CD14-positive monocyte (primary cell): ENCODE measurements around the gene SDC4. TPM values are rescaled to one million over a fixed set of nuclear protein-coding genes. Genes with fewer than 3 reads are reported as not detected.
A peak's percentile ranks its signal among the peaks of the same experiment; 100 is the strongest.

ENCODE experiments used
- DNase-seq, 3 donors: peaks; one replicate each; pipeline ENCODE4 v3.0.0-alpha.2; 2011 to 2022
- H2AFZ ChIP-seq: 2 replicates; pipeline ENCODE4 v1.6.0; 2012; ENCODE audit warnings: mild to moderate bottlenecking, low read depth, low read length, inconsistent platforms; ENCODE audit not compliant: insufficient read depth, poor library complexity, severe bottlenecking
- H3K27ac ChIP-seq, 2 donors: 1 replicate in 1 of 2; 2 replicates in 1 of 2; pipeline ENCODE4 v1.5.1; 2012 to 2013; ENCODE audit warnings: low read length in 2 of 2, control low read depth in 1 of 2, inconsistent platforms in 1 of 2, low read depth in 1 of 2, mild to moderate bottlenecking in 1 of 2
- H3K27me3 ChIP-seq, 2 donors: one replicate each; pipeline versions ENCODE4 v1.6.0 to v1.6.1; 2011 to 2013; ENCODE audit warnings: low read length in 2 of 2; ENCODE audit not compliant: control insufficient read depth in 2 of 2, insufficient read depth in 2 of 2
- H3K36me3 ChIP-seq, 2 donors: replicated peaks in 1 of 2; 1 replicate in 1 of 2; 2 replicates in 1 of 2; pipeline versions ENCODE4 v1.5.1 to v1.6.1; 2012 to 2013; ENCODE audit warnings: low read length in 2 of 2, control low read depth in 1 of 2, inconsistent platforms in 1 of 2, mild to moderate bottlenecking in 1 of 2; ENCODE audit not compliant: insufficient read depth in 2 of 2, control insufficient read depth in 1 of 2
- H3K4me1 ChIP-seq, 2 donors: 1 replicate in 1 of 2; 2 replicates in 1 of 2; pipeline versions ENCODE4 v1.5.1 to v1.6.1; 2012 to 2013; ENCODE audit warnings: low read length in 2 of 2, control low read depth in 1 of 2, inconsistent platforms in 1 of 2, mild to moderate bottlenecking in 1 of 2, moderate library complexity in 1 of 2; ENCODE audit not compliant: insufficient read depth in 2 of 2, control insufficient read depth in 1 of 2
- H3K4me2 ChIP-seq: replicated peaks from 2 replicates; pipeline ENCODE3; 2012; ENCODE audit warnings: low read length, moderate library complexity, mild to moderate bottlenecking; ENCODE audit not compliant: poor library complexity, severe bottlenecking; ENCODE audit errors: extremely low read depth
- H3K4me3 ChIP-seq, 3 experiments: fragments of 200-600 bp in 1 of 3; sonication (generic) in 1 of 3; replicated peaks in 1 of 3; 1 replicate in 2 of 3; 2 replicates in 1 of 3; pipeline ENCODE4 v1.5.1; 2011 to 2013; ENCODE audit warnings: low read length in 3 of 3, mild to moderate bottlenecking in 3 of 3, control low read depth in 2 of 3, low read depth in 2 of 3, inconsistent platforms in 1 of 3, moderate library complexity in 1 of 3
- H3K79me2 ChIP-seq: 2 replicates; pipeline ENCODE4 v1.6.0; 2012; ENCODE audit warnings: mild to moderate bottlenecking, control low read depth, inconsistent platforms, low read length, moderate library complexity; ENCODE audit not compliant: insufficient read depth
- H3K9ac ChIP-seq: 2 replicates; pipeline ENCODE4 v1.6.0; 2017; ENCODE audit warnings: low read length, mild to moderate bottlenecking; ENCODE audit not compliant: insufficient read depth, poor library complexity, severe bottlenecking
- H3K9me3 ChIP-seq, 2 donors: replicated peaks in 1 of 2; 1 replicate in 1 of 2; 2 replicates in 1 of 2; pipeline versions ENCODE4 v1.5.1 to v1.6.1; 2012 to 2013; ENCODE audit warnings: low read length in 2 of 2, control low read depth in 1 of 2; ENCODE audit not compliant: control insufficient read depth in 1 of 2, insufficient read depth in 1 of 2
- H4K20me1 ChIP-seq: 2 replicates; pipeline ENCODE4 v1.6.0; 2012; ENCODE audit warnings: mild to moderate bottlenecking, low read length, control low read depth, moderate library complexity; ENCODE audit not compliant: insufficient read depth
- H3K27ac Mint-ChIP-seq, 7 donors: one replicate each; pipeline ENCODE4 v1.8.0; 2020; ENCODE audit warnings: mild to moderate bottlenecking in 7 of 7, mixed read lengths in 7 of 7, moderate library complexity in 6 of 7, inconsistent platforms in 2 of 7
- H3K27me3 Mint-ChIP-seq, 3 donors: one replicate each; pipeline ENCODE4 v1.8.0; 2021 to 2022; ENCODE audit warnings: low read depth in 3 of 3, mild to moderate bottlenecking in 3 of 3, mixed read lengths in 3 of 3, moderate library complexity in 3 of 3, inconsistent platforms in 1 of 3
- H3K36me3 Mint-ChIP-seq, 2 donors: one replicate each; pipeline ENCODE4 v1.8.0; 2020; ENCODE audit warnings: mixed read lengths in 2 of 2, inconsistent platforms in 1 of 2, mild to moderate bottlenecking in 1 of 2
- H3K4me1 Mint-ChIP-seq: one replicate; pipeline ENCODE4 v1.8.0; 2020; ENCODE audit warnings: mild to moderate bottlenecking, mixed read lengths
- H3K4me3 Mint-ChIP-seq, 2 donors: one replicate each; pipeline ENCODE4 v1.8.0; 2020; ENCODE audit warnings: mild to moderate bottlenecking in 2 of 2, mixed read lengths in 2 of 2, moderate library complexity in 1 of 2
- H3K9me3 Mint-ChIP-seq, 7 donors: one replicate each; pipeline ENCODE4 v1.8.0; 2020 to 2022; ENCODE audit warnings: mixed read lengths in 7 of 7, mild to moderate bottlenecking in 6 of 7, moderate library complexity in 6 of 7, inconsistent platforms in 2 of 7
- WGBS: methylation state at CpG from one replicate; pipeline ENCODE4 v1.1.5; 2013; ENCODE audit warnings: missing lambda C conversion rate; ENCODE audit not compliant: insufficient coverage; 5-methylcytosine and 5-hydroxymethylcytosine counted together
- intact Hi-C, 2 donors: fragments of 100-400 bp; cut with micrococcal nuclease; formaldehyde crosslinking; loops; one replicate each; pipeline versions ENCODE4 v1.15.0 to v1.15.1; 2023
- polyA plus RNA-seq, 3 donors: library from polyadenylated mRNA; depleted of rRNA in 1 of 3; unstranded in 2 of 3; stranded (reverse) in 1 of 3; fragments of 300-500 nt in 2 of 3; fragments of >200 nt in 1 of 3; fragmentation: Illumina TruSeq in 2 of 3; gene quantifications; 1 replicate in 2 of 3; 2 replicates in 1 of 3; pipeline ENCODE4 v1.2.3, GENCODE V29; 2012 to 2021
- TF ChIP-seq, protein P1 (sequence below): fragments of 200-600 bp; IDR thresholded peaks from one replicate; pipeline ENCODE4 v1.8.0; 2022; ENCODE audit warnings: antibody characterized with exemption, mild to moderate bottlenecking

Gene SDC4
- polyA plus RNA-seq, 3 donors, result 1.6 to 5.1 (median 1.9) TPM

DNA sequence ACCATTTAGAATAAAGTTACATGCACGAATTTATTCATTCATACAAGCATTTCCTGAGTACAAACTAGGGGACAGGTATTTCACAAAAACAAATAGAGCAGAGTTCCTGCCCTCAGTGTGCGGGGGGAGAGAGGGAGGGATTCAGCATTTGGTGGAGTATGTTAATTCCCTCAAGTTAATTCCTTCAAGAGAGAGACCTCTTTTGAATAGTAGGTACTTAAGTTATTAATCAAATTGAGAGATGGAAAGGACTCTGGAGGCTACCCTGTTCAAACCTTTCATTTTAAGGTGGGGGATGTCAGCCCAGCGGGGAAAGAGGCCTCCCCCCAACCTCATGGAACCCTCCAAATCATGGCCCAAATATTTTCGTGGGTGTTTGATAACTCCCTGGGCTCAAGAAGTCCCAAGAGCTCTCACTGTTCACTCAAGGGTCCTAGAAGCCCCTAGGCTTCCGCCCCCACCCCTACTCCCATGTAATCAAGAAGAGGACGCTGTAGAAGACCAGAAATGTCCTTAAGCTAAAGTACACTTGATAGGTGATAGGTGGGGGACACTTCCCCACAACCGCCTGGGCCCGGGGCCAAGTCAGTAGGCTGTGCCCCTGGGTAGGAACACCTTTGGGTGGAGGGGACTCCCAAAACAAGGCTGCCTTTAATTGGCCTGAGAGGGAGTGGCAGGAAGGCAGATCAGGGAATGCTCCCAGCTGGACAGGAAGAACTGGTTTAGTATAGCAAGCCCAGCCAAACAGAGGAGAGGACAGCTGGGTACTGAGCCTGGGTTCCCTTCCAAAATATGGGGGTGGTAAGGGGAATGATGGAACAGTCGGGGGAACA is 2.9 kb downstream of the SDC4 start:
- peaks cover 50% of the 10 kb centered on the region for H3K4me1 Mint-ChIP-seq

DNA sequence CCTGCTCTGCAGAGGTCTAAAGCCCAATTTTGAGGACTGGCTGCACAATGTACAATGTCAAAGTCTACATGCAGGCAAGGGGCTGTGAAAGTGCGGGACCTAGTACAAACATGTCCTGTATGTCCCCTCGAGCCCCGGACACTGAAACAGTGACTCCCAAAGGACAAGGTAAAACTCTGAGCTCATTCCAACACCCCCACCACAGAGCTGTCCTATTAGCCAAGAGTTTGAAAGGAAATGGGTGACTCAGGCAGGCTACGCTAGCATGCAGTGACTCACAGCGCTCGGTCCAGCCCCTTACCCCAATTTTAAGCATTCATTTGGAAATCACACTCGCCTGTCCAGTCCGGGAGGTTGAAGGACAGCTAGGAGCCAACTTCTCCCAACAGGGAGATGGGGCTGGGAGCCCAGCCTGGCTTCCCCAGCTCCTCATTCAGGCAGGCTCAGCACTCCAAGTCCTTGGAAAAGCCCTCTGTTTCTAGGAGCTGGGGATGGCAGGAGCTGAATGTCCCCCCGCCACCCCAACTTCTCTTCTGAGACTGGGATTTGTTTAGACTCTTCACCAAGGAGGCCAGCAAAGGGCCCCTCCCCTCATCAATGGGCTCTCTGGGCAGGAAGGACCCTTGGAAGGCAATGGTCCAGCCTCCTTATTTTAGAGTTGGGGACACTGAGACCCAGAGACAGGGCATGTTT is 3.9 kb downstream of the SDC4 start:
- H3K27ac Mint-ChIP-seq, result peak overlapping the region; percentile 57 to 90 (median 80)

More for the DNA sequence above, 2.9 kb downstream of the SDC4 start:
- Mint-ChIP-seq H3K27ac (peak overlapping the region in 5 of 7 donors; percentile 17 to 81 (median 33)), H3K27me3 (peaks cover 10 to 26% (median 16%) of the 10 kb centered on the region in 3 donors), H3K36me3 (peaks cover under 1 to 13% of the 10 kb centered on the region in 2 donors), H3K4me3 (peak overlapping the region in 1 of 2 donors; percentile 46), H3K9me3 (peaks cover 0 to 3% (median 0%) of the 10 kb centered on the region in 7 donors)
- no peak for DNase-seq
- no peak overlapping the region for H3K9ac ChIP-seq
- intact Hi-C loops, result no loop called here
- H2AFZ ChIP-seq, result no peak overlapping the region
- H3K36me3 ChIP-seq, result no peaks in the 10 kb centered on the region
- 71% methylated on average over 2 of the region's 9 CpGs for WGBS
- TF ChIP-seq, protein P1, sequence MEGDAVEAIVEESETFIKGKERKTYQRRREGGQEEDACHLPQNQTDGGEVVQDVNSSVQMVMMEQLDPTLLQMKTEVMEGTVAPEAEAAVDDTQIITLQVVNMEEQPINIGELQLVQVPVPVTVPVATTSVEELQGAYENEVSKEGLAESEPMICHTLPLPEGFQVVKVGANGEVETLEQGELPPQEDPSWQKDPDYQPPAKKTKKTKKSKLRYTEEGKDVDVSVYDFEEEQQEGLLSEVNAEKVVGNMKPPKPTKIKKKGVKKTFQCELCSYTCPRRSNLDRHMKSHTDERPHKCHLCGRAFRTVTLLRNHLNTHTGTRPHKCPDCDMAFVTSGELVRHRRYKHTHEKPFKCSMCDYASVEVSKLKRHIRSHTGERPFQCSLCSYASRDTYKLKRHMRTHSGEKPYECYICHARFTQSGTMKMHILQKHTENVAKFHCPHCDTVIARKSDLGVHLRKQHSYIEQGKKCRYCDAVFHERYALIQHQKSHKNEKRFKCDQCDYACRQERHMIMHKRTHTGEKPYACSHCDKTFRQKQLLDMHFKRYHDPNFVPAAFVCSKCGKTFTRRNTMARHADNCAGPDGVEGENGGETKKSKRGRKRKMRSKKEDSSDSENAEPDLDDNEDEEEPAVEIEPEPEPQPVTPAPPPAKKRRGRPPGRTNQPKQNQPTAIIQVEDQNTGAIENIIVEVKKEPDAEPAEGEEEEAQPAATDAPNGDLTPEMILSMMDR, result no peak
- no peaks in the 10 kb centered on the region for H4K20me1 ChIP-seq
- no peaks in the 10 kb centered on the region for H3K9me3 ChIP-seq
- no peak overlapping the region for H3K4me3 ChIP-seq
- no peak overlapping the region for H3K4me2 ChIP-seq
- H3K27ac ChIP-seq, result no peak overlapping the region
- peaks cover 8% of the 10 kb centered on the region for H3K79me2 ChIP-seq
- peaks cover 0 to 9% of the 10 kb centered on the region in 2 donors for H3K27me3 ChIP-seq
- H3K4me1 ChIP-seq, result peaks cover 29 to 51% of the 10 kb centered on the region in 2 donors

More for the DNA sequence above, 3.9 kb downstream of the SDC4 start:
- TF ChIP-seq, protein P1, result no peak
- DNase-seq, result peak; percentile 82 to 94 (median 90)
- peaks cover 29 to 51% of the 10 kb centered on the region in 2 donors for H3K4me1 ChIP-seq
- Mint-ChIP-seq H3K4me3 (peak overlapping the region; percentile 24 to 82), H3K27me3 (peaks cover 10 to 23% (median 16%) of the 10 kb centered on the region in 3 donors), H3K4me1 (peaks cover 50% of the 10 kb centered on the region), H3K9me3 (peaks cover 0 to 3% (median 0%) of the 10 kb centered on the region in 7 donors), H3K36me3 (peaks cover 4 to 16% of the 10 kb centered on the region in 2 donors)
- H4K20me1 ChIP-seq, result no peaks in the 10 kb centered on the region
- H3K9ac ChIP-seq, result peak overlapping the region; percentile 38
- intact Hi-C loops, result no loop called here
- H3K79me2 ChIP-seq, result peaks cover 8% of the 10 kb centered on the region
- WGBS, result 38% methylated on average over 7 of the region's 9 CpGs
- H3K27ac ChIP-seq, result peak overlapping the region; percentile 11 to 69
- H3K4me3 ChIP-seq, result peak overlapping the region in 1 of 3 experiments; percentile 36
- peaks cover 0 to 9% of the 10 kb centered on the region in 2 donors for H3K27me3 ChIP-seq
- H3K9me3 ChIP-seq, result no peaks in the 10 kb centered on the region
- peak overlapping the region; percentile 31 for H2AFZ ChIP-seq
- no peaks in the 10 kb centered on the region for H3K36me3 ChIP-seq
- H3K4me2 ChIP-seq, result peak overlapping the region; percentile 57
